Stromal cell of bone marrow (primary cell): ENCODE measurements around the gene WDR46.
A peak's percentile ranks its signal among the peaks of the same experiment; 100 is the strongest.
"Not testable (repeated sequence)": the region's sequence is repeated elsewhere in the genome, so short reads cannot be mapped to it uniquely, and the experiment has no call there.

Experiments used
- DNase-seq: peaks from one replicate; pipeline ENCODE4 v3.0.0-alpha.2; 2012; ENCODE audit warnings: low read depth

The WDR46 gene

DNA sequence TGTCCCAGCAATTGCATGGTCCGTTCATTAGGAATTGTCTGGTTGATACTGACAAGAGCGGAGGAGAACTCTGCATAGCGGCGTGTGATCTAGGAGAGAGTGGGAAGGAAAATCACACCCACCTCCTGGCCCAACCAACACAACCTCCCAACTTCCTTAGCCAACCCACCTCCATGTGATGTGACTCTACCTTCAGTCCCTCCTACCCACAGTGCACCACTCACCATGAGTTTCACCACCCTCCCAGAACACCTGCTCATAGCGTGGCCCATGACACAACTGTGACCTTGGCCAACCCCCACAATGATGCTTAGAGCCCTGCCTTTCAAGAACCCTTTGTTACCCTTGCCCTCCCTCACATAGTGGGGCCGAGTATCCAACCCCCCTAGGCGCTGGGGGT lies 25.0 kb downstream of the WDR46 start:
- DNase-seq, result no peak

DNA sequence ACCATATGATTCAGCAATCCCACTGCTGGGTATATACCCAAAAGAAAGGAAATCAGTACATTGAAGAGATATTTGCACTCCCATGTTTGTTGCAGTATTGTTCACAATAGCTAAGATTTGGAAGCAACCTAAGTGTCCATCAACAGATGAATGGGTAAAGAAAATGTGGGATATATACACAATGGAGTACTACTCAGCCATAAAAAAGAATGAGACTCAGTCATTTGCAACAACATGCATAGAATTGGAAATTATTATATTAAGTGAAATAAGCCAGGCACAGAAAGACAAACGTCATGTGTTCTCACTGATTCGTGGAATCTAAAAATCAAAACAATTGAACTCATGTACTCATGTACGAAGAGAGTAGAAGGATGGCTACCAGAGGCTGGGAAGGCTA lies 26.5 kb downstream of the WDR46 start:
- not testable (repeated sequence) for DNase-seq

GRCh38 chr6:33259032-33259431 lies 30.0 kb downstream of the WDR46 start:
- DNase-seq, result no peak

DNA sequence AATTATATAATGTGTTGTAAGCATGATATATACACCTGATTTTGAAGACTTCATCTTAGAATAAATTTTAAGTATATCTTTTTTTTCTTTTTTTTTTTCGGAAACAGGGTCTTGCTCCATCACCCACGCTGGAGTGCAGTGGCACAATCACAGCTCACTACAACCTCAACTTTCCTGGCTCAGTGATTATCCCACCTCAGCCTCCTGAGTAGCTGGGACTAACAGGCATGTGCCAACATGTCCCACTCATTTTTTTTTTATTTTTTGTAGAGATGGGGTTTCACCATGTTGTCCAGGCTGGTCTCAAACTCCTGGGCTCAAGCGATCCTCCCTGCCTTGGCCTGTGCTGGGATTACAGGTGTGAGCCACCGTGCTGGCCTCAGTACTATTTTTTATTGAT lies 34.4 kb downstream of the WDR46 start:
- no peak for DNase-seq

GRCh38 chr6:33252759-33253158 lies 36.3 kb downstream of the WDR46 start:
- no peak for DNase-seq

GRCh38 chr6:33251395-33252012 lies 37.5 kb downstream of the WDR46 start:
- DNase-seq, result no peak

DNA sequence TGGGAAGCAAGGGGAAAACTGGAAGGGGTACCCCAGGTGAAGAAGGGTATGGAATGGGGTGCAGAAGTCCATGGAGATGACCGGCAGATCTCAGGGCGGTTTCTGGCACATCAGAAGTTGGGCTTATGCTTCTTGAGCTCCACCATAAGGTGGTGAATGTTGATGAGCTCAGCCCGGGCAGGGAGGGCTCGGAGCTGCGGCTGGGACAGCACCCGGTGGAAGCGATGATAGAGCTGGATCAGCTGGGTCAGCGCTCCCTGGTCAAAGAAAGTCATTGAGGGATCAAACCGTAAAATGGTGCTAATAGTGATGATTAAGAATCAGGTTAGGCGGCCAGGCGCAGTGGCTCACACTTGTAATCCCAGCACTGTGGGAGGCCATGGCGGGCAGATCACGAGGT lies 38.3 kb downstream of the WDR46 start:
- DNase-seq, result no peak

GRCh38 chr6:33249732-33250630 lies 39.1 kb downstream of the WDR46 start:
- DNase-seq, result peak; percentile 86

DNA sequence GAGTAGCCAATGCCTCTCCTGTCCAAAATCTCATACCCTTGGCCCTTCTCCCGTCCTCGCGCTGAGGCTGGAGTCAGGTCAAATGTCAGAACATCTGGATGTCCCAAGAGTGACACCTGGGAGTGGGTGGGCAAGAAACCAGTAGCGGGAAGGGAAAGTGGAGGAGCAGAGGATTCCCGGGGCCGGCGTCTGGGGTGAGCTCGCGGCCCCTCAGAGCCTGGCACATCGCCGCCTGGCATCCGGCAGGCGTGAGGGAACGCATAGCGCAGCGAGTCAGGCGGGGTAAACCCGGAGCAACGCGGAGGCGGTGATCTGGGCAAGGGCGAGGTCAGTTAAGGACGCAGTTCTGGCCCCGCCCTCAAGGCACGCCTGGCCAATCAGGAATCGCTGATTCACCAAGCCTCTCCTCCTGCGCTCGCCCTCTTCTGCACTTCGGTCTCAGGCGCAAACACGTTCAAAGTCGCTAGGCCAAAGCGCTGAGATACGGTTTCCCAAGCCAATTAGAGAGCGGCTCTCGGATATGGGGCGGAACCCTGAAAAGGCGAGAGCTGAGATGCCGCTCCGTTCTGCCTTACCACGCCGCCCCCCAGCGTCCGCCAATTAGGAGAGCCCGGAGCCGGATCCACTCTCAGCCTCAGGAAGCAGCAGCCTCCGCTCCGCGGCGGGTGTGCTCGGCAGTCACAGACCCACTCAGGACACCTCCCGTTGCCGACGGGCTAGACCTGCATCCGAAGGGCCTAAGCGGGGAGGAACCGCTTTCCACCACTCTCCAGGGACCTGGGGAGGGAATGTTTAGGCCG lies 39.9 kb downstream of the WDR46 start:
- peak; percentile 99 for DNase-seq

GRCh38 chr6:33248643-33248931 lies 40.5 kb downstream of the WDR46 start:
- no peak for DNase-seq

DNA sequence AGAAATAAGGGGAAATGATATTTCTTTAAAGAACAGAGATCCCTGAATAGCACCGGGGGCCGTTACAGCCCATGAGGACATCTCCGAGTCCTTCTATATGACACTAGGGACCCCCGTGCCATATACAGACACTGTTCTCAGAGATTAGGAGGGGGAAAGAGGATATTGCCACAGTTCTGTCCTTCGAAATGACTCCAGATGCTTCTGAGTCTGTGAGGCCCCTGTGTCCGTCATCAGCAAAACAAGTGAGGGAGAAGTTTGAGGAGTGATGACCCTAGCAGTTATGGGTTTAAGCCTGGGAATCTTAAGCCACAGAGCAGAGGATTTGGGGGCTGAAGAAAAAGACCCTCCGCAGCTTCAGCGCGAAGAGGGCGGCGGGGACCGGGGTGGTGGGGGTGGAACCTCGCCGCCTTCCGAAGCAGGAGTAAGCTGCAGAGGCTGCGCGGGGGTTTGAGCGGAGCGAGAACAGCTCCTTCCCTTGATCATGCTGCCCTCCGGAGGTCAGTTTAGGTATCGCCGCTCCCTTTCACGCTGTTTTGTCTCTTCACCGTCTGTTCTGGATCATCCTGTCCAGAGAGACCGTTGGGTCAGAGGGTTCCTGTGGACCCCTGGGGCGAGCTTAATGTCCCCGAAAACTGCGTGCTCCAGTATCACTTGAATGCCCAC lies 40.9 kb downstream of the WDR46 start:
- DNase-seq, result peak; percentile 72

- no peak for DNase-seq
These were observed 45.6 kb downstream of the WDR46 start for GRCh38 chr6:33243476-33243875.

DNA sequence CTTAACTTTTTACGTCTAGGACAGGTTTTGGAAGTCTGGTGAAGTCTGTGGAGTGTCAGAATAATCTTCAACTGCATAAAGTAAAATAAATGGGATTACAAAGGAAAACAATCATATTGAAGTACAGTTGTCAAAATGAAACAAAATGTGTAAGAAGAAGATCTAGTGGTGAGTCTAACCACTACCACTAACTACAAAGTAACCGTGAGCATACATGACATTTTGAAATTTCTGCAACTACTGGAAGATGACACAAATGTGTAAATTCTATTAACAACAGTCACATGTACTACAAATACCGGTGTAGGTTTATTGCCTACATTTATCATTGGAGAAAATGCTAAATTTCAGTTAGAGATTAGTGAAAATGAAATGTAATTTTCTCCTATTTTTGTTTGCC lies 47.1 kb downstream of the WDR46 start:
- DNase-seq, result no peak

- no peak for DNase-seq
These were observed 51.3 kb downstream of the WDR46 start for GRCh38 chr6:33237741-33238140.

- no peak for DNase-seq
These were observed 52.2 kb downstream of the WDR46 start for GRCh38 chr6:33236852-33237251.

DNA sequence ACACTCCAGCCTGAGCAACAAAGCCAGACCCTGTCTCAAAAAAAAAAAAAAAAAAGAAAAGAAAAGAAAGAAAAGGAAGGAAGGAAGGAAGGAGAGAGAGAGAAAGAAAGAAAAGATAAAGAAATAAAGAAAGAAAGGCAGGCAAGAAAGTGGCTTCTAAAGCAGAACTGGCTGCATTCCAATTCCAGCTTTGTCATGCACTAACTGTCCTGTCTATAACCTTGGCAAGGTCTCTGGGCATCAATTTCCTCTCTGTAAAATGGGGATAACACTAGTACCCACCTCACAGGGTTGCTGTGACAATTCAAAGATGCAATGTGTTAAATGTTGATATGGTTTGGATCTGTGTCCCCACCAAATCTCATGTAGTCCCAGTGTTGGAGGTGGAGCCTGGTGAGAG lies 52.7 kb downstream of the WDR46 start:
- DNase-seq, result no peak

DNA sequence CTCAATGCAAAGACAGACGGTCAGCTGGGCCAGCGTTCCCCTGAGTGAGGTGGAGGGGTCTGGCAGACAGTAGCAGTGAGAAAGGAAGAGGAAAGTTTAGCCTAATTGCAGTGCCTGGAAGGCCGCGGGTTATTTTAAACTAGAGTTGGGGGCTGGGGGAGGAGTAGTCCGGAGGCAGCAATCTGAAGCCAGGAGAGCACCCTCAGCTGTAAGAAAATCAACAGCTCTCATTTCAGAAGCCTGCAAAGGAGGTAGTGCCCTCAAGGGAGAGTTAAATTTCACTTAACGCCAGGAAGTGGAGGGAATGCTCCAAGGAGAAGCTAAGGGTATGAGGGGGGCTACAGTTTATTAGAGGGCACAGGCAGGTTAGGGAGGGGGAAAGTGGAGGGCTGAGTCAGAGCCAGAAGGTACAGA lies 53.8 kb downstream of the WDR46 start:
- no peak for DNase-seq
